ENCODE data around the gene UROC1. TPM values are rescaled to one million over a fixed set of nuclear protein-coding genes. Genes with fewer than 3 reads are reported as not detected.

Gene UROC1
- total and polyA plus RNA-seq, 2 of the 4 experiments (the other 2 are of a cell fraction), result not detected

DNA sequence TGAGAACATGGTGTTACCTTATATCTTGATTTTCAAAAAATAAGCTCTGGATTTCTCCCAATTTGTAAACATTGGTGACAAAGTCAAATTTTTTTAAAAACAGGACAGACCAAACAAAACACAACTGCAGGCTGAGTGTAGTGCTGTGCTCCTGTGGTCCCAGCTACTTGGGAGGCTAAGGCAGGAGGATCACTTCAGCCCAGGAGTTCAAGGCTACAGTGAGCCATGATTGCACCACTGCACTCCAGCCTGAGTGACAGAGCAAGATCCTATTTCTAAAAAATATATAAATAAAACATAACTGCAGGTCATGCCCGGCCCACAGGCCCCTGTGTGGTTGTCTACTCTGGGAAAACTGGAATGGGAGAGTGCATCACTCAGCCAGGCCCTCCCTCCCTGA is 37.9 kb downstream of the UROC1 start:
- CTCF ChIA-PET, result interaction anchor here (0.7 kb wide), 1 partner anchor 191 kb away, joined by 3 read pairs; no protein-coding TSS in a partner anchor
- intact Hi-C loops (cut with micrococcal nuclease), result loop anchor here (5.0 to 10.0 kb wide), 2 partner anchors 222 to 345 kb away; no protein-coding TSS in a partner anchor

More for the DNA sequence above, 37.9 kb downstream of the UROC1 start:
- Histone ChIP-seq H3K79me1 (ENCODE audit: low read depth in 1 of 2, low read length in 2 of 2) (peaks cover under 1 to 8% of the 10 kb centered on the region in 2 experiments; a peak in 3 of 4 replicates), H3K9ac (ENCODE audit: low read depth, low read length) (no peak overlapping the region), H3K4me3 (ENCODE audit: insufficient read depth, low read depth, low read length) (no peak overlapping the region), H2AK9ac (replicated peaks; ENCODE audit: low read depth, low read length, poor library complexity) (no peak overlapping the region), H2AK5ac (ENCODE audit: low read depth, low read length) (no peak overlapping the region), H2BK5ac (ENCODE audit: low read depth, low read length, poor library complexity, severe bottlenecking) (no peak overlapping the region), H3K18ac (ENCODE audit: low read depth, low read length) (no peak overlapping the region), H2BK120ac (ENCODE audit: low read depth, low read length) (no peak overlapping the region), H3K27me3 (ENCODE audit: control insufficient read depth, insufficient read depth, low read length) (peaks cover 2% of the 10 kb centered on the region; the same call in 1 of the 2 replicates), H2AFZ (replicated peaks; ENCODE audit: low read length, poor library complexity) (no peak overlapping the region), H2BK20ac (ENCODE audit: low read depth, low read length) (no peak overlapping the region), H4K91ac (ENCODE audit: insufficient read depth, low read depth, low read length) (no peak overlapping the region), H3K56ac (ENCODE audit: extremely low read depth, insufficient read depth, low read length) (no peak overlapping the region), H4K8ac (ENCODE audit: low read depth in 2 of 2, low read length in 2 of 2) (no peak overlapping the region), H4K5ac (ENCODE audit: low read depth, low read length) (no peak overlapping the region), H4K20me1 (ENCODE audit: insufficient read depth, low read length) (peaks cover 4% of the 10 kb centered on the region), H3K9me1 (ENCODE audit: insufficient read depth, low read length) (0 out of 2 replicates have a peak, but pooled peaks cover 6% of the 10 kb centered on the region), H3K4me2 (ENCODE audit: low read depth, low read length) (no peak overlapping the region), H3K36me3 (ENCODE audit: control insufficient read depth, insufficient read depth, low read length) (no peaks in the 10 kb centered on the region), H3K9me3 (ENCODE audit: control insufficient read depth, insufficient read depth, low read length) (no peaks in the 10 kb centered on the region), H3K4ac (ENCODE audit: low read depth, low read length) (no peak overlapping the region), H3K14ac (replicated peaks; ENCODE audit: low read depth, low read length) (no peak overlapping the region), H2BK15ac (ENCODE audit: low read depth, low read length) (no peak overlapping the region), H3K4me1 (ENCODE audit: control insufficient read depth, insufficient read depth, low read length) (peaks cover 2% of the 10 kb centered on the region; the same call in 1 of the 2 replicates), H3K23ac (ENCODE audit: low read depth, low read length) (no peak overlapping the region), H3K27ac (ENCODE audit: insufficient read depth, low read length) (no peak overlapping the region)
- WGBS, 2 experiments (ENCODE audit: extremely low coverage in 2 of 2, insufficient read length in 1 of 2), result no CpG with 5 or more reads among the region's 1 CpG
- in situ Hi-C loops (cut with MboI; ENCODE audit: low sequenced_read_pairs) (no loop called here), dilution Hi-C loops (cut with HindIII; ENCODE audit: low sequenced_read_pairs, unreplicated experiment) (no loop called here)
- TF ChIP-seq CEBPB (IDR thresholded peaks at IDR 0.05; ENCODE audit: low read depth, low read length) (no peak), MAZ (IDR thresholded peaks at IDR 0.05; ENCODE audit: borderline replicate concordance, low read depth, low read length) (no peak), BHLHE40 (IDR thresholded peaks at IDR 0.05; ENCODE audit: low read depth, low read length) (no peak), NFE2L2 (IDR thresholded peaks at IDR 0.05; ENCODE audit: low read depth, low read length) (no peak), MXI1 (IDR thresholded peaks at IDR 0.05; ENCODE audit: borderline replicate concordance, low read depth, low read length) (no peak)
- TF ChIP-seq, protein P1, sequence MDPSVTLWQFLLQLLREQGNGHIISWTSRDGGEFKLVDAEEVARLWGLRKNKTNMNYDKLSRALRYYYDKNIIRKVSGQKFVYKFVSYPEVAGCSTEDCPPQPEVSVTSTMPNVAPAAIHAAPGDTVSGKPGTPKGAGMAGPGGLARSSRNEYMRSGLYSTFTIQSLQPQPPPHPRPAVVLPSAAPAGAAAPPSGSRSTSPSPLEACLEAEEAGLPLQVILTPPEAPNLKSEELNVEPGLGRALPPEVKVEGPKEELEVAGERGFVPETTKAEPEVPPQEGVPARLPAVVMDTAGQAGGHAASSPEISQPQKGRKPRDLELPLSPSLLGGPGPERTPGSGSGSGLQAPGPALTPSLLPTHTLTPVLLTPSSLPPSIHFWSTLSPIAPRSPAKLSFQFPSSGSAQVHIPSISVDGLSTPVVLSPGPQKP (IDR thresholded peaks at IDR 0.05; ENCODE audit: borderline replicate concordance, low read depth, low read length), result no peak
- ATAC-seq (ENCODE audit: low read depth) (no peak), DNase-seq (no peak)
- BruUV-seq (replicated peaks), result no TSS peak
- POLR2A ChIA-PET (ENCODE audit: unreplicated experiment), result no interaction called here
